IMR-90 (cell line): ENCODE measurements around the gene DBP. TPM values are rescaled to one million over a fixed set of nuclear protein-coding genes. Genes with fewer than 3 reads are reported as not detected.

Experiments
- ATAC-seq: fragments of 200-7000 bp; cut with Tn5 transposase; 2 replicates; pipeline ENCODE4 v1.9.1; 2020; ENCODE audit warnings: low read depth, mild to moderate bottlenecking, moderate library complexity
- BruUV-seq: library from RNA; stranded (reverse); fragments of 400-500 nt; replicated peaks from 2 replicates; lab custom pipeline; 2021; lab: Mats Ljungman, UMichigan
- CTCF ChIA-PET: fragments of 300-600 bp; formaldehyde crosslinking; extraction: SDS; loops from one replicate; lab custom pipeline; 2021; ENCODE audit warnings: antibody characterized with exemption; lab: Yijun Ruan, JAX
- POLR2A ChIA-PET: fragments of 300-600 bp; sonication (Branson Sonifier 250); formaldehyde crosslinking; loops from one replicate; lab custom pipeline; 2022; ENCODE audit warnings: antibody characterized with exemption; ENCODE audit not compliant: unreplicated experiment; lab: Charles Lee
- DNase-seq: peaks from one replicate; pipeline ENCODE4 v3.0.0; 2013
- H2AFZ ChIP-seq: replicated peaks from 2 replicates; pipeline ENCODE3; 2013; ENCODE audit warnings: low read length, mild to moderate bottlenecking; ENCODE audit not compliant: poor library complexity
- H2AK5ac ChIP-seq: 2 replicates; pipeline ENCODE4 v1.6.1; 2013; ENCODE audit warnings: low read depth, low read length, inconsistent platforms
- H2AK9ac ChIP-seq: replicated peaks from 2 replicates; pipeline ENCODE3; 2013; ENCODE audit warnings: mild to moderate bottlenecking, low read depth, low read length, moderate library complexity; ENCODE audit not compliant: poor library complexity
- H2BK120ac ChIP-seq: 2 replicates; pipeline ENCODE4 v1.6.1; 2013; ENCODE audit warnings: low read depth, low read length, inconsistent platforms
- H2BK15ac ChIP-seq: 3 replicates; pipeline ENCODE4 v1.6.1; 2013; ENCODE audit warnings: low read depth, low read length, inconsistent platforms
- H2BK20ac ChIP-seq: 2 replicates; pipeline ENCODE4 v1.6.1; 2013; ENCODE audit warnings: low read depth, mild to moderate bottlenecking, inconsistent platforms, low read length, moderate library complexity
- H2BK5ac ChIP-seq: 2 replicates; pipeline ENCODE4 v1.6.1; 2013; ENCODE audit warnings: mild to moderate bottlenecking, low read depth, low read length, inconsistent platforms; ENCODE audit not compliant: poor library complexity, severe bottlenecking
- H3K14ac ChIP-seq: replicated peaks from 2 replicates; pipeline ENCODE4 v1.6.1; 2013; ENCODE audit warnings: low read depth, low read length, inconsistent platforms
- H3K18ac ChIP-seq: 2 replicates; pipeline ENCODE4 v1.6.1; 2013; ENCODE audit warnings: low read depth, low read length, control low read depth
- H3K23ac ChIP-seq: 2 replicates; pipeline ENCODE4 v1.6.1; 2013; ENCODE audit warnings: low read depth, low read length, inconsistent platforms
- H3K27ac ChIP-seq: 2 replicates; pipeline ENCODE4 v1.5.1; 2013; ENCODE audit warnings: mild to moderate bottlenecking, control low read depth, low read length; ENCODE audit not compliant: insufficient read depth
- H3K27me3 ChIP-seq: 2 replicates; pipeline ENCODE4 v1.6.1; 2013; ENCODE audit warnings: low read length; ENCODE audit not compliant: control insufficient read depth, insufficient read depth
- H3K36me3 ChIP-seq: 2 replicates; pipeline ENCODE4 v1.6.1; 2013; ENCODE audit warnings: low read length, mixed read lengths; ENCODE audit not compliant: control insufficient read depth, insufficient read depth
- H3K4ac ChIP-seq: 2 replicates; pipeline ENCODE4 v1.6.1; 2013; ENCODE audit warnings: low read depth, low read length, inconsistent platforms
- H3K4me1 ChIP-seq: 2 replicates; pipeline ENCODE4 v1.6.1; 2013; ENCODE audit warnings: low read length, mixed read lengths; ENCODE audit not compliant: control insufficient read depth, insufficient read depth
- H3K4me2 ChIP-seq: 2 replicates; pipeline ENCODE4 v1.6.1; 2013; ENCODE audit warnings: low read depth, mild to moderate bottlenecking, control low read depth, low read length, moderate library complexity
- H3K4me3 ChIP-seq: 2 replicates; pipeline ENCODE4 v1.5.1; 2013; ENCODE audit warnings: low read depth, mild to moderate bottlenecking, control low read depth, low read length, moderate library complexity; ENCODE audit not compliant: insufficient read depth
- H3K56ac ChIP-seq: 2 replicates; pipeline ENCODE4 v1.6.1; 2013; ENCODE audit warnings: low read length, inconsistent platforms; ENCODE audit not compliant: insufficient read depth; ENCODE audit errors: extremely low read depth
- H3K79me1 ChIP-seq, 2 experiments: 2 replicates each; pipeline ENCODE4 v1.6.1; 2013; ENCODE audit warnings: low read length in 2 of 2, inconsistent platforms in 1 of 2, low read depth in 1 of 2
- H3K9ac ChIP-seq: 2 replicates; pipeline ENCODE4 v1.6.1; 2013; ENCODE audit warnings: low read depth, low read length, control low read depth
- H3K9me1 ChIP-seq: 2 replicates; pipeline ENCODE4 v1.6.1; 2013; ENCODE audit warnings: low read length, inconsistent platforms; ENCODE audit not compliant: insufficient read depth
- H3K9me3 ChIP-seq: 2 replicates; pipeline ENCODE4 v1.6.1; 2013; ENCODE audit warnings: low read length; ENCODE audit not compliant: control insufficient read depth, insufficient read depth
- H4K20me1 ChIP-seq: 2 replicates; pipeline ENCODE4 v1.6.1; 2013; ENCODE audit warnings: low read length, inconsistent platforms; ENCODE audit not compliant: insufficient read depth
- H4K5ac ChIP-seq: 2 replicates; pipeline ENCODE4 v1.6.1; 2013; ENCODE audit warnings: mild to moderate bottlenecking, low read depth, low read length, control low read depth
- H4K8ac ChIP-seq, 2 experiments: 2 replicates each; pipeline ENCODE4 v1.6.1; 2013; ENCODE audit warnings: low read depth in 2 of 2, low read length in 2 of 2, control low read depth in 1 of 2, inconsistent platforms in 1 of 2
- H4K91ac ChIP-seq: 2 replicates; pipeline ENCODE4 v1.6.1; 2013; ENCODE audit warnings: low read depth, low read length, inconsistent platforms; ENCODE audit not compliant: insufficient read depth
- BHLHE40 ChIP-seq: fragments of 150-350 bp; IDR thresholded peaks from 2 replicates; pipeline ENCODE4 v1.6.1; 2016; ENCODE audit warnings: mild to moderate bottlenecking, low read depth, low read length
- CEBPB ChIP-seq: IDR thresholded peaks from 2 replicates; pipeline ENCODE4 v1.6.1; 2012; ENCODE audit warnings: low read depth, low read length, improper control_type of control experiment
- CHD1 ChIP-seq: IDR thresholded peaks from 2 replicates; pipeline ENCODE4 v1.6.1; 2012; ENCODE audit warnings: low read depth, low read length, improper control_type of control experiment
- FOS ChIP-seq: fragments of 150-350 bp; IDR thresholded peaks from 2 replicates; pipeline ENCODE4 v1.6.1; 2016; ENCODE audit warnings: low read depth, low read length
- MAFK ChIP-seq: IDR thresholded peaks from 2 replicates; pipeline ENCODE4 v1.6.1; 2012; ENCODE audit warnings: low read depth, low read length, improper control_type of control experiment
- MAZ ChIP-seq: IDR thresholded peaks from 2 replicates; pipeline ENCODE4 v1.6.1; 2012; ENCODE audit warnings: low read depth, mild to moderate bottlenecking, low read length, improper control_type of control experiment, moderate library complexity, borderline replicate concordance
- MXI1 ChIP-seq: IDR thresholded peaks from 2 replicates; pipeline ENCODE4 v1.6.1; 2012; ENCODE audit warnings: low read depth, mild to moderate bottlenecking, low read length, moderate library complexity, borderline replicate concordance
- NFE2L2 ChIP-seq: fragments of 150-350 bp; IDR thresholded peaks from 2 replicates; pipeline ENCODE4 v1.6.1; 2016; ENCODE audit warnings: low read depth, mild to moderate bottlenecking, low read length
- POLR2A ChIP-seq: IDR thresholded peaks from 2 replicates; pipeline ENCODE4 v1.6.1; 2012; ENCODE audit warnings: mild to moderate bottlenecking, low read depth, low read length
- RAD21 ChIP-seq: IDR thresholded peaks from 2 replicates; pipeline ENCODE4 v1.6.1; 2012; ENCODE audit warnings: low read length, improper control_type of control experiment
- RCOR1 ChIP-seq: IDR thresholded peaks from 2 replicates; pipeline ENCODE4 v1.6.1; 2012; ENCODE audit warnings: mild to moderate bottlenecking, low read length, improper control_type of control experiment; ENCODE audit not compliant: insufficient replicate concordance
- RFX5 ChIP-seq: IDR thresholded peaks from 2 replicates; pipeline ENCODE4 v1.8.0; 2012; ENCODE audit warnings: low read depth, mild to moderate bottlenecking, low read length, moderate library complexity
- SMC3 ChIP-seq: fragments of 150-350 bp; IDR thresholded peaks from 2 replicates; pipeline ENCODE4 v1.6.1; 2016; ENCODE audit warnings: low read depth, mild to moderate bottlenecking, antibody characterized with exemption, low read length, moderate library complexity
- WGBS, 2 experiments: methylation state at CpG; one replicate each; pipeline versions ENCODE4 v1.1.5 to v1.1.7; 2013; ENCODE audit warnings: missing lambda C conversion rate in 2 of 2; ENCODE audit not compliant: insufficient read length in 1 of 2; ENCODE audit errors: extremely low coverage in 2 of 2; 5-methylcytosine and 5-hydroxymethylcytosine counted together
- dilution Hi-C: fragments of 300-500 bp; cut with HindIII; formaldehyde crosslinking; loops from one replicate; pipeline ENCODE4 v1.14.3; 2018; ENCODE audit warnings: low sequenced_read_pairs; ENCODE audit not compliant: unreplicated experiment
- in situ Hi-C: fragments of 300-500 bp; cut with MboI; formaldehyde crosslinking; loops from 3 replicates; pipeline ENCODE4 v1.14.3; 2019; ENCODE audit warnings: low sequenced_read_pairs, inconsistent platforms, mixed read lengths
- intact Hi-C: fragments of 100-400 bp; cut with micrococcal nuclease; formaldehyde crosslinking; loops from 2 replicates; pipeline ENCODE4 v1.10.0; 2022
- polyA plus RNA-seq, 3 experiments: library from polyadenylated mRNA; depleted of rRNA; stranded (reverse); fragments of >200 nt; gene quantifications; 2 replicates each; pipeline ENCODE4 v1.2.3, GENCODE V29; 2012; ENCODE audit warnings: low replicate concordance in 1 of 3
- total RNA-seq: library from RNA; depleted of rRNA; stranded (reverse); fragments of >200 nt; gene quantifications from 2 replicates; pipeline ENCODE4 v1.2.3, GENCODE V29; 2012
- TF ChIP-seq, protein P1 (sequence below): conservative IDR thresholded peaks from 2 replicates; pipeline ENCODE4 v1.5.1; 2012; ENCODE audit warnings: mild to moderate bottlenecking, low read depth, low read length, improper control_type of control experiment
- TF ChIP-seq, protein P2 (sequence below): fragments of 150-350 bp; IDR thresholded peaks from 2 replicates; pipeline ENCODE4 v1.6.1; 2016; ENCODE audit warnings: low read depth, mild to moderate bottlenecking, low read length, moderate library complexity, borderline replicate concordance
- TF ChIP-seq, protein P3 (sequence below): fragments of 150-350 bp; IDR thresholded peaks from 2 replicates; pipeline ENCODE4 v1.6.1; 2017; ENCODE audit warnings: mild to moderate bottlenecking, antibody characterized with exemption, low read length, low read depth

The DBP gene
- total and polyA plus RNA-seq, 2 of the 4 experiments (the other 2 are of a cell fraction): 3.0 to 3.6 TPM

DNA sequence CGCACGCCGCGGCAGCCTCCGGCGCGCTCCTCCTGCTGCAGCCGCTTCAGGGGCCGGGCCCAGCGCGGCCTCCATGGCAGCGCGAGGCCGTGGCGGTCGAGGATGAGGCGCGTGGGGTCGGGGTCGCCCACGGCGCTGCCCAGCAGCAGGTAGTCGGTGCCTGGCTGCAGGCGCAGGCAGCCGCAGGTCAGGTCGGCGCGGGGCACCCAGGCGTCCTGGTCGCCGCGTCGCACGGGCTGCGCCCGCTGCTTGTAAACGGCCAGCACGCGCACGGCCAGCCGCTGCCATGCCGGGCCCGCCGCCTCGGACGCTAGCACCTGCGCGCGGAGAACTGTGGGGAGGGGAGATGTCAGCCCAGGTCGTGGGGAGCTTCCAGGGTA, 24.5 kb upstream of the DBP start:
- H2AK9ac ChIP-seq: no peak overlapping the region
- no peak overlapping the region for H2BK20ac ChIP-seq
- H3K4me3 ChIP-seq: no peak overlapping the region
- H2BK15ac ChIP-seq: no peak overlapping the region
- no peak overlapping the region for H4K8ac ChIP-seq
- in situ Hi-C loops (no loop called here), dilution Hi-C loops (no loop called here), intact Hi-C loops (no loop called here)
- H4K5ac ChIP-seq: no peak overlapping the region
- H3K4me2 ChIP-seq: no peak overlapping the region
- H2AFZ ChIP-seq: no peak overlapping the region
- no peaks in the 10 kb centered on the region for H3K36me3 ChIP-seq
- peaks cover 3% of the 10 kb centered on the region; the same call in 1 of the 2 replicates for H3K9me1 ChIP-seq
- no peak overlapping the region for H2BK5ac ChIP-seq
- no peak for TF ChIP-seq CHD1
- no peak for TF ChIP-seq RAD21
- no peak for TF ChIP-seq NFE2L2
- TF ChIP-seq, protein P1, sequence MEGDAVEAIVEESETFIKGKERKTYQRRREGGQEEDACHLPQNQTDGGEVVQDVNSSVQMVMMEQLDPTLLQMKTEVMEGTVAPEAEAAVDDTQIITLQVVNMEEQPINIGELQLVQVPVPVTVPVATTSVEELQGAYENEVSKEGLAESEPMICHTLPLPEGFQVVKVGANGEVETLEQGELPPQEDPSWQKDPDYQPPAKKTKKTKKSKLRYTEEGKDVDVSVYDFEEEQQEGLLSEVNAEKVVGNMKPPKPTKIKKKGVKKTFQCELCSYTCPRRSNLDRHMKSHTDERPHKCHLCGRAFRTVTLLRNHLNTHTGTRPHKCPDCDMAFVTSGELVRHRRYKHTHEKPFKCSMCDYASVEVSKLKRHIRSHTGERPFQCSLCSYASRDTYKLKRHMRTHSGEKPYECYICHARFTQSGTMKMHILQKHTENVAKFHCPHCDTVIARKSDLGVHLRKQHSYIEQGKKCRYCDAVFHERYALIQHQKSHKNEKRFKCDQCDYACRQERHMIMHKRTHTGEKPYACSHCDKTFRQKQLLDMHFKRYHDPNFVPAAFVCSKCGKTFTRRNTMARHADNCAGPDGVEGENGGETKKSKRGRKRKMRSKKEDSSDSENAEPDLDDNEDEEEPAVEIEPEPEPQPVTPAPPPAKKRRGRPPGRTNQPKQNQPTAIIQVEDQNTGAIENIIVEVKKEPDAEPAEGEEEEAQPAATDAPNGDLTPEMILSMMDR: no peak
- TF ChIP-seq, protein P2, sequence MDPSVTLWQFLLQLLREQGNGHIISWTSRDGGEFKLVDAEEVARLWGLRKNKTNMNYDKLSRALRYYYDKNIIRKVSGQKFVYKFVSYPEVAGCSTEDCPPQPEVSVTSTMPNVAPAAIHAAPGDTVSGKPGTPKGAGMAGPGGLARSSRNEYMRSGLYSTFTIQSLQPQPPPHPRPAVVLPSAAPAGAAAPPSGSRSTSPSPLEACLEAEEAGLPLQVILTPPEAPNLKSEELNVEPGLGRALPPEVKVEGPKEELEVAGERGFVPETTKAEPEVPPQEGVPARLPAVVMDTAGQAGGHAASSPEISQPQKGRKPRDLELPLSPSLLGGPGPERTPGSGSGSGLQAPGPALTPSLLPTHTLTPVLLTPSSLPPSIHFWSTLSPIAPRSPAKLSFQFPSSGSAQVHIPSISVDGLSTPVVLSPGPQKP: no peak
- TF ChIP-seq RFX5: no peak
- no peak for TF ChIP-seq MXI1
- no peak for TF ChIP-seq CEBPB
- TF ChIP-seq, protein P3, sequence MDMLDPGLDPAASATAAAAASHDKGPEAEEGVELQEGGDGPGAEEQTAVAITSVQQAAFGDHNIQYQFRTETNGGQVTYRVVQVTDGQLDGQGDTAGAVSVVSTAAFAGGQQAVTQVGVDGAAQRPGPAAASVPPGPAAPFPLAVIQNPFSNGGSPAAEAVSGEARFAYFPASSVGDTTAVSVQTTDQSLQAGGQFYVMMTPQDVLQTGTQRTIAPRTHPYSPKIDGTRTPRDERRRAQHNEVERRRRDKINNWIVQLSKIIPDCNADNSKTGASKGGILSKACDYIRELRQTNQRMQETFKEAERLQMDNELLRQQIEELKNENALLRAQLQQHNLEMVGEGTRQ: no peak
- TF ChIP-seq SMC3: no peak
- TF ChIP-seq MAZ: no peak
- no peak for TF ChIP-seq POLR2A
- TF ChIP-seq FOS: no peak
- no peak for TF ChIP-seq RCOR1
- TF ChIP-seq MAFK: no peak
- TF ChIP-seq BHLHE40: no peak
- H3K9me3 ChIP-seq: no peaks in the 10 kb centered on the region
- DNase-seq: no peak
- no peak for ATAC-seq
- H3K27ac ChIP-seq: no peak overlapping the region
- H3K4me1 ChIP-seq: peaks cover 2% of the 10 kb centered on the region
- WGBS, 2 experiments: 94% methylated on average over 23 of the region's 50 CpGs; no CpG with 5 or more reads in 1 of the 2 experiments
- H3K18ac ChIP-seq: no peak overlapping the region
- H4K20me1 ChIP-seq: no peaks in the 10 kb centered on the region
- H3K27me3 ChIP-seq: peaks cover under 1% of the 10 kb centered on the region; the same call in 1 of the 2 replicates
- H3K14ac ChIP-seq: no peak overlapping the region
- POLR2A ChIA-PET: no interaction called here
- no TSS peak for BruUV-seq
- H4K91ac ChIP-seq: no peak overlapping the region
- CTCF ChIA-PET: no interaction called here
- no peak overlapping the region for H3K9ac ChIP-seq
- no peaks in the 10 kb centered on the region for H3K79me1 ChIP-seq
- no peak overlapping the region for H2AK5ac ChIP-seq
- H3K4ac ChIP-seq: no peak overlapping the region
- H2BK120ac ChIP-seq: no peak overlapping the region
- H3K56ac ChIP-seq: no peak overlapping the region
- H3K23ac ChIP-seq: no peak overlapping the region
